ENCODE data around the gene NLRC5.

NLRC5 gene

DNA sequence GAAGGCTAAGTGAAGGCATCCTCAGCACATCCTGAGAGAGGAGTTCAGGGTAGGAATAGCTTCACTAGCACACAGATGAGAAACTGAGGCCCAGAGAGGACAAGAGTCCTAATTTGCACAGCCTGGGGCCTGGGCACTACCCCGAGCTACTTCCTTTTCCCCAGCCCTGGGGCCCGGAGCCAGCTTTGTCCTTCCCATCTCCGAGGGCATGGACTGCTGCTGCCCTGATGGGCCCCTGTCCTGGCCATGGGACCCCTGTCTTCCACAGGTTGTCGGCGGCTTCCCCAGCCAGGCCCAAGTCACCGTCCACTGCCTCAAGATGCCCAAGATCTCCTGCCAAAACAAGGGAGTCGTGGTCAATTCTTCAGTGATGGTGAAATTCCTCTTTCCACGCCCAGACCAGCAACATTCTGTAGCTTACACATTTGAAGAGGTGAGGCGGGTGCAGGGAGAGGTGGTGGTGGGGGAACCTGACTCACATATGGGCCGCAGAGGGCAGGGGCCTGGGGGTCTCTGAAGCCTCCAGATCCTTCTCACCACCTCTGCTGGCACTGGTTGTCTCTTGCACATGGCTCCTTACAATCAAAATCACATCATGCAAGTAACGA lies 11.4 kb upstream of the NLRC5 start:
- TF ChIP-seq, protein P1, sequence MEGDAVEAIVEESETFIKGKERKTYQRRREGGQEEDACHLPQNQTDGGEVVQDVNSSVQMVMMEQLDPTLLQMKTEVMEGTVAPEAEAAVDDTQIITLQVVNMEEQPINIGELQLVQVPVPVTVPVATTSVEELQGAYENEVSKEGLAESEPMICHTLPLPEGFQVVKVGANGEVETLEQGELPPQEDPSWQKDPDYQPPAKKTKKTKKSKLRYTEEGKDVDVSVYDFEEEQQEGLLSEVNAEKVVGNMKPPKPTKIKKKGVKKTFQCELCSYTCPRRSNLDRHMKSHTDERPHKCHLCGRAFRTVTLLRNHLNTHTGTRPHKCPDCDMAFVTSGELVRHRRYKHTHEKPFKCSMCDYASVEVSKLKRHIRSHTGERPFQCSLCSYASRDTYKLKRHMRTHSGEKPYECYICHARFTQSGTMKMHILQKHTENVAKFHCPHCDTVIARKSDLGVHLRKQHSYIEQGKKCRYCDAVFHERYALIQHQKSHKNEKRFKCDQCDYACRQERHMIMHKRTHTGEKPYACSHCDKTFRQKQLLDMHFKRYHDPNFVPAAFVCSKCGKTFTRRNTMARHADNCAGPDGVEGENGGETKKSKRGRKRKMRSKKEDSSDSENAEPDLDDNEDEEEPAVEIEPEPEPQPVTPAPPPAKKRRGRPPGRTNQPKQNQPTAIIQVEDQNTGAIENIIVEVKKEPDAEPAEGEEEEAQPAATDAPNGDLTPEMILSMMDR (IDR thresholded peaks at IDR 0.05; ENCODE audit: low read depth, low read length), result no peak
- no peak overlapping the region for H3K4me3 ChIP-seq (ENCODE audit: low read depth, low read length)

DNA sequence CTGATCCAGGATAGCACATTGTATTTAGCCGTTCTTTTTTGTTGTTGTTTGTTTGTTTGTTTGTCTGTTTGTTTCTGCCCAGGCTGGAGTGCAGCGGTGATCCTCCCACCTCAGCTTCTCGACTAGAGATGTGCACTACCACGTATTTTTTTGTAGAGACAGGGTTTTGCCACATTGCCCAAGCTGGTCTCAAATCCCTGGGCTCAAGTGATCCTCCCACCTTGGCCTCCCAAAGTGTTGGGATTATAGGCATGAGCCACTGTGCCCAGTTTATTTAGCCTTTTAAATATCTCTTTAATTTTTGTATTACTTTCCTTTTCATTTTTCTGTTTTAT lies 9.2 kb upstream of the NLRC5 start:
- no peak overlapping the region for H3K4me3 ChIP-seq (ENCODE audit: low read depth, low read length)
- TF ChIP-seq, protein P1 (IDR thresholded peaks at IDR 0.05; ENCODE audit: low read depth, low read length), result no peak

DNA sequence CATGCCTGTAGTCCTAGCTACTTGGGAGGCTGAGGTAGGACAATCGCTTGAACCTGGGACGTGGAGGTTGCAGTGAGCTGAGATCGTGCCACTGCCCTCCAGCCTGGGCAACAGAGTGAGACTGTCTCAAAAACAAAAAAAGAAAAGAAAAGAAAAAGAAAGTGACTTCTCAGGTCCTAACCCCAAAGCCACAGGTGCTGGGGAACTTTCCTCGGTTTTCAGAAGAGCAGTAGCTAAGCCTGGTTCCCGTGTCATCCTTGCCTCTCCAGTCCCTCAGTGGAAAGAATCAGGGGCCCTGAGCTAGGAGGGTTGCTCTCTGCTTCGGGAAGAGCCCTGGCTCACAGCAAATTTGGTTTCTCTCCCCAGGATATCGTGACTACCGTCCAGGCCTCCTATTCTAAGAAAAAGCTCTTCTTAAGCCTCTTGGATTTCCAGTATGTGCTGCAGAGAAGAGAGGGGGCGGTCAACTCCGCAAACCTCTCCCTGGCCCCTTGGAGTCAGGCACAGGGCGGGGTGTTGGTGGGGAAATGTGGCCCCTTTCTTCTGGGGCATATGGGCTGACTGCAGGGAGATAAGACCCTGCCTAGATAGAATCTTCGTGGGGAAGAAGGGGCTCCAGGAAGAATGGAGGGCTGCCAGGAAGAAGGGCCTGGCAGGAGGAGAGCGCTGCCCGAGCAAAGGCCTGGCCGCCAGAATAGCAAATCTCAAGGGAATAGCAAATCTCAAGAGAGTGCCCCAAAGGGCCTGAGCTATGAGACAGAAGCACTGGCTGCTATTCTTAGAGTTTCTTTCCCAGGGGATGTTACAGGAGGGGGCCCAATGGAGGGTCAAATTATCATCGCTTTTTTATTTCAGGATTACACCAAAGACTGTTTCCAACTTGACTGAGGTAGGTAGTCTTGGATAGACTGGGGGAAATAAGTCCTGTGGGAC lies 8.3 kb upstream of the NLRC5 start:
- TF ChIP-seq, protein P1 (IDR thresholded peaks at IDR 0.05; ENCODE audit: low read depth, low read length), result no peak
- H3K4me3 ChIP-seq (ENCODE audit: low read depth, low read length), result no peak overlapping the region

DNA sequence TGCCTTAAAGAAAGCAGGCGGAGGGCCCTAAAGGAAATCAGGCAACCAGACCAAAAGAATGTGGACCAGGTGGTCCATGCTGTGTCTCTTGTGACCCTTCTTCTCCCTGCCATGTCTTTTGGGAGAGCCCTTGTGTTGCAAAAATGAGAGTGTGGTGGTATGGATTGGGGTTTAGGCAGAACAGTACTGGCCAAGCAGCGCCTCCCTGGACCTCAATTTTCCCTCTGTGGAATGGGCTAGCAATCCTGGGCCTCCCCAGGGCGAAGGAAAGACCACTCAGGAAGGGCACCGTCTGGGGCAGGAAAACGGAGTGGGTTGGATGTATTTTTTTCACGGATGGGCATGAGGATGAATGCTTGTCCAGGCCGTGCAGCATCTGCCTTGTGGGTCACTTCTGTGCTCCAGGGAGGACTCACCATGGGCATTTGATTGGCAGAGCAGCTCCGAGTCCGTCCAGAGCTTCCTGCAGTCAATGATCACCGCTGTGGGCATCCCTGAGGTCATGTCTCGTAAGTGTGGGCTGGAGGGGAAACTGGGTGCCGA lies 7.6 kb upstream of the NLRC5 start:
- TF ChIP-seq, protein P1 (IDR thresholded peaks at IDR 0.05; ENCODE audit: low read depth, low read length), result no peak
- H3K4me3 ChIP-seq (ENCODE audit: low read depth, low read length), result no peak overlapping the region

DNA sequence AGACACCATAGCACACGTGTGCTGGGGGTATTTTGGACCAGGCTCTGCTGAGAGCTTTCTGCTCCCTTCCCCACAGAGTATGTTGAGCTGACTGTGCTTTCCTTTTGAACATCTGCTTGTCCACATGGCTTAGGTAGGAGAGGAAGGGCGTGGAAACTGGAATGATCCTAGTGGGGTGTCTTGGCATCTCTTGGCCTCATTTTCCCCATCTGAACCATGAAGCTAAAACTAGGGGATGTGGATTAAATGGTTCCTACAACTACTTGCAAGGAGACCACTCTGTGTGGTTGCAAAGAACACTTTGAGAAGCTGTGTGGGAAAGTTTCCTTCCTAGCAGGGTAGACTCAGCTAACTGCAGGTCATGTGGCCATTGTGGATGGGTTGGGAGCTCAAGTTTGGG lies 6.7 kb upstream of the NLRC5 start:
- TF ChIP-seq, protein P1 (IDR thresholded peaks at IDR 0.05; ENCODE audit: low read depth, low read length), result no peak
- no peak overlapping the region for H3K4me3 ChIP-seq (ENCODE audit: low read depth, low read length)

DNA sequence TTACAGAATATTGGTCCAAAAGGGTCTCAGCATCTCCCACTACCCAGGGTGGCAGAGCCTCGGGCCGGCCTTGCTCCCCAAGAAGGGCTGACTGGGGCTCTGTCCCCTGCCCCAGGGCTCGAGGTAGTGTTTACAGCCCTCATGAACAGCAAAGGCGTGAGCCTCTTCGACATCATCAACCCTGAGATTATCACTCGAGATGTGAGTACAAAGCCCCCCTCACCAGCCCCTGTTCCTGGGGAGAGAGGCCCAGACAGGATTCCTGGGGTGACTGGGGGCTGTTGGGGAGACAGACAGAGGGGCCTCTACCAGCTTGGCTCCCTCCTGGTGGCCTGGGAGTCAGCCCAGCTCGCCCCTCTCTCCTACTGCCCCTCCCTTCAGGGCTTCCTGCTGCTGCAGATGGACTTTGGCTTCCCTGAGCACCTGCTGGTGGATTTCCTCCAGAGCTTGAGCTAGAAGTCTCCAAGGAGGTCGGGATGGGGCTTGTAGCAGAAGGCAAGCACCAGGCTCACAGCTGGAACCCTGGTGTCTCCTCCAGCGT lies 6.1 kb upstream of the NLRC5 start:
- no peak overlapping the region for H3K4me3 ChIP-seq (ENCODE audit: low read depth, low read length)
- TF ChIP-seq, protein P1 (IDR thresholded peaks at IDR 0.05; ENCODE audit: low read depth, low read length), result no peak

DNA sequence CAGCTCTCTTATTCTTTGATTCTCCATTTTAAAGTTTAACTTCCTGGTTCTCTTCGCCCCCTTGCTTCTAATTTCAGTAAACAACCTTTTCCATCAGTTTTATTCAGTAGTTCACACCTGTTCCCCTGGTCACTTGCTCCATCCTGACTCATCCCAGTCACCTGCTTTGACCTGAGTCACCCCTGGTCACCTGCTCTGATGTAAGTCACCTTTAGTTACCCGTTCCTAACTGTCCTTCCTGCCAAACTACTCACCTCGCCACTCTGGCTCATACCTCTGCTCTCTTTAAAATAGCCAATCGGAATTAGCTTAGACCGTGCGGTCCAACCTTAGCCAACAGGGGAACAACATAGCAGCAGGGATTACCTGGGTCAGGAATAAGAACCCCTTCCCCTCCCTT lies 4.7 kb upstream of the NLRC5 start:
- TF ChIP-seq, protein P1 (IDR thresholded peaks at IDR 0.05; ENCODE audit: low read depth, low read length), result no peak

More for the DNA sequence above, 4.7 kb upstream of the NLRC5 start:
- no peak overlapping the region for H3K4me3 ChIP-seq (ENCODE audit: low read depth, low read length)

Measured in WI38 (cell line).